MM.1S (cell line): Measurements from ENCODE around the gene HLA-E.

Experiments
- CTCF ChIP-seq: fragments of 300-600 bp; sonication (generic); IDR thresholded peaks from 2 replicates; pipeline ENCODE4 v1.5.1; 2016; ENCODE audit warnings: antibody characterized with exemption, low read length, mixed read lengths
- EZH2phosphoT487 ChIP-seq: fragments of 300-600 bp; sonication (generic); IDR thresholded peaks from 2 replicates; pipeline ENCODE4 v1.6.1; 2018; ENCODE audit warnings: antibody characterized with exemption, low read length

GRCh38 chr6:30446259-30446658 lies 43.0 kb upstream of the HLA-E start:
- TF ChIP-seq CTCF (no peak), EZH2phosphoT487 (no peak)
